Uterus (tissue), 4 donors: ENCODE data around the gene ACY1. TPM values are rescaled to one million over a fixed set of nuclear protein-coding genes. Genes with fewer than 3 reads are reported as not detected.

Experiments
- DNase-seq, 2 donors: peaks; one replicate each; pipeline ENCODE4 v3.0.0-alpha.2; 2019 to 2020
- H3K27ac ChIP-seq, 2 donors: fragments of 200-600 bp; sonication (generic); 1 replicate in 1 of 2; 2 replicates in 1 of 2; pipeline ENCODE4 v1.5.1; 2016 to 2018
- H3K27me3 ChIP-seq, 2 donors: fragments of 200-600 bp; sonication (generic); one replicate each; pipeline ENCODE4 v1.5.1; 2018 to 2019; ENCODE audit warnings: control low read depth in 1 of 2
- H3K36me3 ChIP-seq, 2 donors: fragments of 200-600 bp; sonication (generic); one replicate each; pipeline ENCODE4 v1.5.1; 2019; ENCODE audit warnings: control low read depth in 1 of 2
- H3K4me1 ChIP-seq, 2 donors: fragments of 200-600 bp; sonication (generic); one replicate each; pipeline ENCODE4 v1.5.1; 2018 to 2019; ENCODE audit warnings: control low read depth in 1 of 2
- H3K4me3 ChIP-seq, 2 donors: fragments of 200-600 bp; sonication (generic); 1 replicate in 1 of 2; 2 replicates in 1 of 2; pipeline ENCODE4 v1.5.1; 2018 to 2019; ENCODE audit warnings: mild to moderate bottlenecking in 1 of 2
- H3K9me3 ChIP-seq, 2 donors: fragments of 200-600 bp; sonication (generic); one replicate each; pipeline ENCODE4 v1.5.1; 2019; ENCODE audit warnings: control low read depth in 1 of 2
- CTCF ChIP-seq, 4 experiments: fragments of 200-600 bp in 2 of 4; fragments of 450-650 bp in 2 of 4; sonication (generic) in 2 of 4; IDR thresholded peaks; one replicate each; pipeline ENCODE4 v1.5.1; 2016 to 2019; ENCODE audit warnings: antibody characterized with exemption in 4 of 4, mild to moderate bottlenecking in 2 of 4, moderate library complexity in 1 of 4
- POLR2A ChIP-seq, 2 donors: fragments of 450-650 bp; IDR thresholded peaks; one replicate each; pipeline ENCODE4 v1.6.1; 2016; ENCODE audit warnings: antibody characterized with exemption in 2 of 2, mild to moderate bottlenecking in 1 of 2, moderate library complexity in 1 of 2
- intact Hi-C: fragments of 100-400 bp; cut with DNase I; formaldehyde crosslinking; loops from one replicate; pipeline ENCODE4 v1.15.1; 2023; ENCODE audit warnings: low total_unique reads
- total RNA-seq, 4 donors: library from RNA; depleted of rRNA in 3 of 4; stranded (reverse); fragments of >200 nt in 3 of 4; gene quantifications; one replicate each; pipeline versions ENCODE4 v1.1.0 to v1.2.4, GENCODE V29; 2014 to 2023
- donor health status: DM: yes; HTN: yes; CAD: no.

Gene ACY1
- total RNA-seq, 4 donors from 2014 or later = 1.3 to 19.0 (median 12.4) TPM; not detected in 1

- no peaks in the 10 kb centered on the region for H3K9me3 ChIP-seq
- no peak overlapping the region for H3K27ac ChIP-seq
- H3K36me3 ChIP-seq = no peaks in the 10 kb centered on the region
- H3K4me1 ChIP-seq = peaks cover 0 to 7% of the 10 kb centered on the region in 2 donors
- H3K4me3 ChIP-seq = no peak overlapping the region
- intact Hi-C loops = no loop called here
- TF ChIP-seq POLR2A (IDR thresholded peaks at IDR 0.05) (no peak), CTCF (IDR thresholded peaks at IDR 0.05) (no peak)
- DNase-seq = no peak
- no peaks in the 10 kb centered on the region for H3K27me3 ChIP-seq
These were observed 32.3 kb downstream of the ACY1 start for GRCh38 chr3:52015438-52016228.

- TF ChIP-seq CTCF (IDR thresholded peaks at IDR 0.05) = no peak
- intact Hi-C loops = no loop called here
- H3K36me3 ChIP-seq = no peaks in the 10 kb centered on the region
- DNase-seq = no peak
- no peaks in the 10 kb centered on the region for H3K27me3 ChIP-seq
- H3K4me1 ChIP-seq = peaks cover 0 to 20% of the 10 kb centered on the region in 2 donors
- H3K27ac ChIP-seq = peak overlapping the region; percentile 27 to 34
- H3K9me3 ChIP-seq = no peaks in the 10 kb centered on the region
- H3K4me3 ChIP-seq = no peak overlapping the region
These were observed 34.3 kb downstream of the ACY1 start for GRCh38 chr3:52017586-52017985.

DNA sequence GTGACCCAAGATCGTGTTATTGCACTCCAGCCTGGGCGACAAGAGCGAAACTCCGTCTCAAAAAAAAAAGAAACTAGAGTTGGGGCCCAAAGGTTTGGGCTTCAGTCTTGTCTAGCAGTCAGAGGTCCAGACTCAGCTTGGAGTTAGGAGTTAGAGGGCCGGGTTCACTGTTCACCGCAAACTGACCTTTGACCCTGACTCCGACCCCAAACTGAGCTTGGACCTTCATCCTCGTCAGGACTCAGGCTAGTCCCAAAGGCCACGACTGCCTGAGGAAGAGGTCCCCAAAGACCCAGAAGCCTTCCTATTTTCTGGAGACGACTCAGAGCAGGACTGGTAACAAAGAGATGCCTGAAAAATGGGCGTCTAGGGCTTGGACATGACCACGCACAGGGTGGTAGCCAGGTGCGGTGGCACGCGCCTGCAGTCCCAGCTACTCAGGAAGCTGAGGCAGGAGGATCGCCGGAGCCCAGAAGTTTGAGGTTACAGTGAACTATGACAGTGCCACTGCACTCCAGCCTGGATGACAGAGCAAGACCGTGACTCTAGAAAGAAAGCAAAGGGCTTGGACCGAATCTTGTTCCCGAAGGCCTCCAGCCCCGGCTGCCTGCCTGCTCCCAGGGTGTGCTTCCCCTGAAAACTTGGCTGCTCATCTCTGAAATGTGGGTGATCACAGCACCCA, 35.1 kb downstream of the ACY1 start:
- intact Hi-C loops = no loop called here
- H3K4me1 ChIP-seq = peaks cover 0 to 27% of the 10 kb centered on the region in 2 donors

GRCh38 chr3:52019352-52020080, 36.2 kb downstream of the ACY1 start:
- no peaks in the 10 kb centered on the region for H3K36me3 ChIP-seq
- no peak overlapping the region for H3K4me3 ChIP-seq
- intact Hi-C loops = no loop called here
- no peaks in the 10 kb centered on the region for H3K27me3 ChIP-seq
- H3K27ac ChIP-seq = peak overlapping the region; percentile 81 to 83
- peaks cover 0 to 27% of the 10 kb centered on the region in 2 donors for H3K4me1 ChIP-seq
- DNase-seq = peak; percentile 83 to 85
- TF ChIP-seq POLR2A (IDR thresholded peaks at IDR 0.05) (no peak), CTCF (IDR thresholded peaks at IDR 0.05) (no peak)
- H3K9me3 ChIP-seq = no peaks in the 10 kb centered on the region

More for the DNA sequence above, 35.1 kb downstream of the ACY1 start:
- TF ChIP-seq CTCF (IDR thresholded peaks at IDR 0.05) (no peak), POLR2A (IDR thresholded peaks at IDR 0.05) (no peak)
- Histone ChIP-seq H3K36me3 (no peaks in the 10 kb centered on the region), H3K27ac (peak overlapping the region; percentile 81 to 83), H3K4me3 (no peak overlapping the region), H3K9me3 (no peaks in the 10 kb centered on the region), H3K27me3 (no peaks in the 10 kb centered on the region)
- no peak for DNase-seq
